GM19468 (cell line): ENCODE results near the gene GPR137.

ENCODE experiments used
- ATAC-seq: cut with Tn5 transposase; IDR thresholded peaks from one replicate; pipeline ENCODE4 v1.9.1; 2021; ENCODE audit warnings: mild to moderate bottlenecking, moderate library complexity, moderate number of reproducible peaks; ENCODE audit not compliant: unreplicated experiment; ENCODE audit errors: extremely low read depth

Gene GPR137

GRCh38 chr11:64337538-64338249 is 52.0 kb downstream of the GPR137 start:
- ATAC-seq: no peak

GRCh38 chr11:64338716-64339115 is 53.1 kb downstream of the GPR137 start:
- ATAC-seq: no peak
